Glomerular visceral epithelial cell (primary cell): ENCODE data around the gene CNNM4.

Experiments used
- DNase-seq: peaks from one replicate; pipeline ENCODE4 v3.0.0-alpha.2; 2016; ENCODE audit errors: extremely low spot score

The CNNM4 gene

GRCh38 chr2:96832408-96832753, 71.7 kb downstream of the CNNM4 start:
- no peak for DNase-seq

GRCh38 chr2:96832754-96833507, 72.2 kb downstream of the CNNM4 start:
- DNase-seq: no peak

- DNase-seq: no peak
Measured at GRCh38 chr2:96835830-96836229, 75.1 kb downstream of the CNNM4 start.

DNA sequence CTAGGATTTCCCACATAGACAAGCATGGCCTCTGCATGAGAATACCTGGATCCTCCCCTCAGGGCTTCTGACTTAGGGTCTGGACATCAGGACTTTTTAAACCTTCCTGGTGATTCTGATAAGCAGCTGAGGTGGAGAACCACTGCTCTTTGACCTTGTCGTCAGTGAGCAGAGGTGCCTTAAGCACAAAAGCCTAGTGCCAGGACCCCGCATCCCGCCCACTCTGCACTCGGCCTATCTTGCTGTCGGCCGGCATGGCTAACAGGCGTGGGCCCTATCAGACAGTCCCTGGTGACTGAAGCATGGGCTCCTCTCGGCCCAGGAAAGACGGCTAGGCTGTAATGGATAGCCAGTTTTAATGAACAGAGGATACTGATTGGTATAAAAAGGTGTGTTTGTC, 76.9 kb downstream of the CNNM4 start:
- no peak for DNase-seq

DNA sequence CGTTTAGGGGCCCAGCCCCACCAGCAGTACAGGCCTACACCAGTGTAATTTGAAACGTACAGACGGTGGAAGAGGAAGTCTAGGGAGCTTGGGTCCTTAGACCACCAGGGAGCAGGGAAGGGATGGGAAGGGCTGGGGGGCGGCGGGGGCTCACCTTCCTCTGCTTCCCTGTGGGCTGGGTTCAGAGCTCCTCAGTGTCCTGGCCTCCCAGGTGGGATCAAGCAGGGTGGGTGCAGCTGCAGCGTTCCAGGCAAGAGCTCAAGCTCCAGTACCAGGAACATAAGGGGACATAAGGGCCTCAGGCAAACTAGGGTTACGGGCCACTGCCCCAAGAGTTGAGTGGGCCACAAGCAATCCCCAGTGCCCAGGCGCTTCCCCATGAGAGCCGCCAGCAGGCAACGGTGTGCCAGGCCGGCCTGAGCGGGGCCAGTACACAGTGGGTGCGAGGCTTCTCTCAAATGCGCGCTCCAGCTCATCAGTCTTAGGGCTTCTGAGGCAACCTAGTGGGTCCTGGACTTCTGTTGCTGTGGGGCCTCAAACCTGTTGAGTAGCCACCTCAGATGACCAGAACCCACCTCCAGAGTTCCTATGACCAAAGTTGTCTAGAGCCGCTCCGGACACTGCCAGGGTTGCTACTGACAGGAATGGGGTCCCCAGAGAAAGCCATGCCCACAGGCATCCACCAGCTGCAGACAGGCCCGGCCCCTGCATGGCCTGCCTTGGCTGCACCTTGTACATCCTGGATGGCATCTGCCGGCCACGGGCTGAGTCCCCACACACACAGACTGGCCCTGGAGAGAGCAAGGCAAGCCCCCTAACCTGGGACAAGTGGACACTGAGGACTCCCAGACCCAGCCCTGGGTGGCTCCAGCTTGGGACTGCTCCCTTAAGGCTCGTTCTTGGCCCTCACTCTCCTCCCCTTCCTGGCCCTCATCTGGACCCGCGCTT, 77.9 kb downstream of the CNNM4 start:
- DNase-seq: no peak

- no peak for DNase-seq
Measured at GRCh38 chr2:96839293-96839874, 78.7 kb downstream of the CNNM4 start.

GRCh38 chr2:96839875-96840850, 79.5 kb downstream of the CNNM4 start:
- DNase-seq: no peak

GRCh38 chr2:96841701-96842495, 81.2 kb downstream of the CNNM4 start:
- DNase-seq: no peak

- no peak for DNase-seq
Measured at GRCh38 chr2:96842600-96842999, 81.9 kb downstream of the CNNM4 start.

GRCh38 chr2:96843538-96844268, 83.0 kb downstream of the CNNM4 start, which contains the start of gene ANKRD23:
Gene ANKRD23, minus strand, starts transcription at chr2:96844021. Its CDS starts 29 bp downstream, at chr2:96843992.
- no peak for DNase-seq

DNA sequence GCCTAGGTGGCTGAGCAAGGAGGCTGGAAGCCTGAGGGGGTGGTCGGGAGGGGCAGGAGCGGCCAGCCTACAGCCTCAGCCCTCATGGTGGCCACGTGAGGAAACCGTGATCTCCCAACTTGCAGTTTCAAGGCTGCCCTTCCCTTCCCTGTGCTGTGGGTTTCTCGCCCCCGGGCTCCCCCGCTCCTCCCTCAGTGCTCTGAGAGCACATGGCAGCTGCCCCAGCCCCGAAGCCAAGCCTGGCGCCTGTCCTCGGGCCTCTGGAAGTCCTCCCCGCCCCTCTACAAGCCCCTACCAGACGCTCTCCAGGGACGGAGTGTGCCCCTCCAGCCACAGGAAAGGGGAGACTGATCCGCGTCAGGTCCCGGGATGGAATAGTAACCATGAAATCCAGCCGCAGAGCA, 83.7 kb downstream of the CNNM4 start:
- no peak for DNase-seq

GRCh38 chr2:96846825-96847224, 86.1 kb downstream of the CNNM4 start:
- DNase-seq: no peak

- DNase-seq: no peak
Measured at GRCh38 chr2:96847586-96847985, 86.9 kb downstream of the CNNM4 start.

DNA sequence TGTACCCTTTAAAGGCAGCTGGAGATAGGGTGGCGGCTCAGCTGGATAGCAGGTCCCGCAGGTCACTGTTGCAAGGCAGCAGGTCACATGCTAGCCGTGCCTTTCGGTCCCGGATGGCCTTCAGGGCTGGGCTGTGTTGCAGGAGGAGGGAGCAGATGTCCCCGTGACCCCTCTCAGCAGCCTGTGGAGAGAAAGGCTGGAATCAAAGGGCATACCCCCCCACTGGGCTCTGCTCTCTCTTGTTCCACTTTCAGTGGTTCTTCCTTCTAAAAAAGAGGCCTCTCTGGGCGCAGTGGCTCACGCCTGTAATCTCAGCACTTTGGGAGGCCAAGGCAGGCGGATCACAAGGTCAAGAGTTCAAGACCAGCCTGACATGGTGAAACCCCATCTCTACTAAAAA, 87.6 kb downstream of the CNNM4 start:
- no peak for DNase-seq

GRCh38 chr2:96852667-96853066, 92.0 kb downstream of the CNNM4 start:
- DNase-seq: no peak

DNA sequence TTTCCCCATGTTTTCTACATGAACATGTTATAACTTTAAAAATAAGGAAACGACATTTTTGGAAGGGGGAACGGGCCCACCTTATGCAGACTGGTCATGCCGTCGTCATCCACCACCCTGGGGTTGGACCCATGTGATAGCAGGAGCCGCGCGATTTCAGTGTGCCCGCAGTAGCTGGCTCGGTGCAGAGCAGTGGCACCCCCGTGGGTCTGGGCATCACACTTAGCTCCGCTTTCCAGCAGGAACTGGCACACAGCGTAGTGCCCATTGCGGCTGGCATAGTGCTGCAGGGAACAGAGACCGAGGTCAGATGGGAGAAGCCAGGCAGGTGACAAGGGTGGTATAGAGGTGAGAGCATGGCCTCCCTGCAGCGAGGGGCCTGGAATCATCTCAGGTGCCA, 92.6 kb downstream of the CNNM4 start:
- no peak for DNase-seq

DNA sequence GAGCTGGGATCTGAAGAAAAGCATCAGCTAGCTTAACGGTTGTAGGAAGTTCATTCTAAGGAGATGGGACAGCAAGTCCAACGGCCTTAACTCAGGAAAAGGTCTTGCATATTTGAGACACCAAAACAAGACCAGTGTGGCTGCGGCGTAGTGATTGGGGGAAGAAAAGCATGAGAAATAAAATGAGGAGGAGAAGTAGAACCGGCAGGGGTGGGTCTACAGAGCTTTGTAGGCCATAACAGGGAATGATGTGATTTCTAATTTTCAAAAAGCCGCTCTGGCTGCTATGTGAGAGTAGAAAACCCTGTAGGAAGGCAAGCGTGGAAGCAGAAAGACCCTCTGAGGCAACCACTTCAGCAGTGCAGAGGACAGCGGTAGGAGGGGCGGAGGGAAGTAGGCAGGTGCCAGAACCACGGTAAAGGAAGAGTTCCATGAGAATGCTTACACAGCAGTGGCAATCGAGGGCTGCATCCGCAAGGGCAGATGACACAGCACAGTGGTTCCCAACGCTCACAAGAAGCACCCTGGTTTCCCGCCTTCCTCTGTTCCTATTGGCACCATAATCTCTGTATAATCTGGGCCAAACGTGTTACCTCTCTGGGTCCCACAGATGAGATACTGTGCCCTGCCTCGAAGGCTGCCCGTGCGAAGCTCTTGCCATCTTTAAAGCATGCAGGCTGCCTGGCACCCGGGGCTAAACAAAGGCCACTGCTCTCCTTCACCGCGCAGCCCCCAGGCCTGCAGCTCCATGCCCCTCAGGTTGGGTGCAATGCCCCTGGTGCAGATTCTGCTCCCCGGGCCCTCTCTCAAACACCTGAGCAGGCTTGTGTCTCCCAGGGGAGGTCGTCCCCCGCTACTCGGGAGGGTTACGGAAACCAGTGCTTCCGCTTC, 96.3 kb downstream of the CNNM4 start:
- DNase-seq: peak; percentile 42

GRCh38 chr2:96857667-96858372, 97.1 kb downstream of the CNNM4 start, which contains the start of gene ANKRD39:
Gene ANKRD39, minus strand, starts transcription at chr2:96858016. Its CDS starts 29 bp downstream, at chr2:96857987.
- DNase-seq: peak; percentile 100
